OCI-LY7 (cell line): ENCODE results near the gene P3H2. TPM values are rescaled to one million over a fixed set of nuclear protein-coding genes. Genes with fewer than 3 reads are reported as not detected.

Experiments
- BruUV-seq: library from RNA; stranded (reverse); fragments of 400-500 nt; replicated peaks from 2 replicates; lab custom pipeline; 2021; lab: Mats Ljungman, UMichigan
- CTCF ChIA-PET: fragments of 300-600 bp; sonication (Branson Sonifier 250); formaldehyde crosslinking; loops from one replicate; lab custom pipeline; 2022; ENCODE audit warnings: antibody characterized with exemption; ENCODE audit not compliant: unreplicated experiment; lab: Charles Lee
- POLR2A ChIA-PET: fragments of 300-600 bp; sonication (Branson Sonifier 250); formaldehyde crosslinking; loops from one replicate; lab custom pipeline; 2022; ENCODE audit warnings: antibody characterized with exemption; lab: Charles Lee
- DNase-seq: peaks from one replicate; pipeline ENCODE4 v3.0.0-alpha.2; 2015; ENCODE audit warnings: low spot score
- H2AFZ ChIP-seq: fragments of 200-600 bp; sonication (generic), shearing (Covaris generic); 2 replicates; pipeline ENCODE4 v1.6.1; 2014; ENCODE audit warnings: mild to moderate bottlenecking, antibody characterized with exemption, low read length, moderate library complexity
- H3K27ac ChIP-seq: fragments of 200-600 bp; sonication (generic); 2 replicates; pipeline ENCODE4 v1.5.1; 2014; ENCODE audit warnings: mixed run types, low read depth, mild to moderate bottlenecking, moderate library complexity, low read length, inconsistent platforms; ENCODE audit not compliant: poor library complexity, severe bottlenecking
- H3K36me3 ChIP-seq: fragments of 200-600 bp; sonication (generic); 2 replicates; pipeline ENCODE4 v1.6.1; 2014; ENCODE audit warnings: mild to moderate bottlenecking, antibody characterized with exemption, low read length, moderate library complexity, mixed read lengths; ENCODE audit not compliant: insufficient read depth
- H3K4me1 ChIP-seq: fragments of 200-600 bp; sonication (generic); 2 replicates; pipeline ENCODE4 v1.5.1; 2014; ENCODE audit warnings: mild to moderate bottlenecking, low read length; ENCODE audit not compliant: insufficient read depth, poor library complexity, severe bottlenecking
- H3K4me2 ChIP-seq: fragments of 200-600 bp; sonication (generic); 2 replicates; pipeline ENCODE4 v1.6.1; 2014; ENCODE audit warnings: mild to moderate bottlenecking, low read length
- H3K4me3 ChIP-seq: fragments of 200-600 bp; sonication (generic); 2 replicates; pipeline ENCODE4 v1.5.1; 2014; ENCODE audit warnings: mild to moderate bottlenecking, low read depth, low read length; ENCODE audit not compliant: poor library complexity, severe bottlenecking
- H3K79me2 ChIP-seq: fragments of 200-600 bp; sonication (generic); 2 replicates; pipeline ENCODE4 v1.6.1; 2016; ENCODE audit warnings: low read depth, mild to moderate bottlenecking, low read length, moderate library complexity, mixed read lengths; ENCODE audit not compliant: insufficient read depth
- H3K9me2 ChIP-seq: fragments of 200-600 bp; sonication (generic); 2 replicates; pipeline ENCODE4 v1.6.1; 2016; ENCODE audit warnings: mild to moderate bottlenecking, low read length, mixed read lengths; ENCODE audit not compliant: insufficient read depth
- H3K9me3 ChIP-seq: fragments of 200-600 bp; sonication (generic); 2 replicates; pipeline ENCODE4 v1.6.1; 2014; ENCODE audit warnings: mild to moderate bottlenecking, mixed run types, low read length, mixed read lengths
- H4K20me1 ChIP-seq: fragments of 200-600 bp; sonication (generic); 2 replicates; pipeline ENCODE4 v1.6.1; 2014; ENCODE audit warnings: mild to moderate bottlenecking, antibody characterized with exemption, low read length, moderate library complexity, mixed read lengths; ENCODE audit not compliant: insufficient read depth
- CTCF ChIP-seq: fragments of 200-600 bp; sonication (generic); conservative IDR thresholded peaks from 2 replicates; pipeline ENCODE4 v1.5.1; 2014; ENCODE audit warnings: mild to moderate bottlenecking, antibody characterized with exemption, low read length, moderate library complexity, mixed read lengths
- EZH2phosphoT487 ChIP-seq: fragments of 200-600 bp; sonication (generic); IDR thresholded peaks from 2 replicates; pipeline ENCODE4 v1.6.1; 2018; ENCODE audit warnings: low read depth, borderline replicate concordance, mild to moderate bottlenecking, mixed run types, antibody characterized with exemption, low read length, moderate library complexity, mixed read lengths
- intact Hi-C: fragments of 100-400 bp; cut with micrococcal nuclease; formaldehyde crosslinking; loops from one replicate; pipeline ENCODE4 v1.10.0; 2022; ENCODE audit not compliant: unreplicated experiment
- total RNA-seq, 2 experiments: library from RNA; depleted of rRNA in 1 of 2; stranded (reverse); fragments of >200 nt in 1 of 2; shearing (Covaris generic) in 1 of 2; gene quantifications; 2 replicates each; pipeline ENCODE4 v1.2.3, GENCODE V29; 2014 to 2022

Gene P3H2
- total RNA-seq, 2 experiments from 2014 or later, result not detected

DNA sequence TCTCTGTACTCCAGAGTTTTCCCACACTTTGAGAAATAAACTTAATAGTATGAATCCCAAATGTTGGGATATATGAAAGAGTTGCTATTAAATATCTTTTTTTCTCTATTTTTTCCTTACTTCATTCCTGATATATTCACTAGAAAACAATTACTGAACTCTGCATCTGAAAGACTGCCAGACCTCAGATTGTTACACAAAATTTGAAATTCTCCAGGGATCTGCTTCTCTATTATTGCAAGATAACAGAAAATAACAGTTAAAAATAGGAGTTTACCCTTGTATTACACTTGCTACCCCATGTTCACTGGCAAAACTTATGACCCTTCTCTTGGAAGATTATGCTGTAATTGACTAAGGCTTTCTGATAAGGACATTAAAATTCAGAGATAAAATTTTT, 11.7 kb upstream of the P3H2 start:
- H2AFZ ChIP-seq, result no peak overlapping the region
- no TSS peak for BruUV-seq
- POLR2A ChIA-PET, result interaction anchor here (0.6 kb wide), 1 partner anchor 1621 kb away, joined by 3 read pairs; no protein-coding TSS in a partner anchor
- DNase-seq, result no peak
- no peaks in the 10 kb centered on the region for H3K4me1 ChIP-seq
- no peaks in the 10 kb centered on the region for H3K79me2 ChIP-seq
- H4K20me1 ChIP-seq, result no peaks in the 10 kb centered on the region
- no peak overlapping the region for H3K4me3 ChIP-seq
- TF ChIP-seq EZH2phosphoT487 (no peak), CTCF (no peak)
- no peak overlapping the region for H3K27ac ChIP-seq
- intact Hi-C loops, result no loop called here
- H3K9me2 ChIP-seq, result no peaks in the 10 kb centered on the region
- H3K4me2 ChIP-seq, result no peak overlapping the region
- no peaks in the 10 kb centered on the region for H3K9me3 ChIP-seq
- no peaks in the 10 kb centered on the region for H3K36me3 ChIP-seq
- CTCF ChIA-PET, result no interaction called here

GRCh38 chr3:190131329-190131728, 10.6 kb upstream of the P3H2 start:
- DNase-seq, result no peak
- intact Hi-C loops, result no loop called here

More at GRCh38 chr3:190131329-190131728, 10.6 kb upstream of the P3H2 start:
- no peak overlapping the region for H3K4me3 ChIP-seq
- no peaks in the 10 kb centered on the region for H3K9me3 ChIP-seq
- no peaks in the 10 kb centered on the region for H3K4me1 ChIP-seq
- H3K79me2 ChIP-seq, result no peaks in the 10 kb centered on the region
- no peak for TF ChIP-seq EZH2phosphoT487
- no peak for TF ChIP-seq CTCF
- no peaks in the 10 kb centered on the region for H3K9me2 ChIP-seq
- H3K27ac ChIP-seq, result no peak overlapping the region
- H3K4me2 ChIP-seq, result no peak overlapping the region
- no peaks in the 10 kb centered on the region for H3K36me3 ChIP-seq
- H2AFZ ChIP-seq, result no peak overlapping the region
- ChIA-PET POLR2A (interaction anchor here (0.6 kb wide), 2 partner anchors 15 to 86 kb away, joined by 4 read pairs; no protein-coding TSS in a partner anchor), CTCF (no interaction called here)
- no TSS peak for BruUV-seq
- H4K20me1 ChIP-seq, result no peaks in the 10 kb centered on the region
